Endothelial cell of umbilical vein (primary cell): ENCODE results near the gene ADPGK. TPM values are rescaled to one million over a fixed set of nuclear protein-coding genes. Genes with fewer than 3 reads are reported as not detected.

Experiments
- BruUV-seq: library from RNA; stranded (reverse); fragments of 400-500 nt; replicated peaks from 2 replicates; lab custom pipeline; 2021; lab: Mats Ljungman, UMichigan
- CTCF ChIA-PET: fragments of 300-600, 350-600 bp; sonication (Branson Sonifier 250); formaldehyde crosslinking; loops from one replicate; lab custom pipeline; 2021; ENCODE audit warnings: antibody characterized with exemption, inconsistent platforms; lab: Charles Lee
- POLR2A ChIA-PET: fragments of 300-600, 350-600 bp; sonication (Branson Sonifier 250); formaldehyde crosslinking; loops from one replicate; lab custom pipeline; 2021; ENCODE audit warnings: antibody characterized with exemption, inconsistent platforms; lab: Charles Lee
- DNase-seq: peaks from one replicate; pipeline ENCODE4 v3.0.0-alpha.2; 2011; ENCODE audit warnings: low read depth, low spot score
- FAIRE-seq: peaks from 2 replicates; lab custom pipeline; 2011; peaks lifted over from hg19 to GRCh38; lab: Jason Lieb, UNC
- H2AFZ ChIP-seq: 2 replicates; pipeline ENCODE4 v1.6.0; 2012; ENCODE audit warnings: low read depth, low read length, control low read depth, inconsistent platforms
- H3K27ac ChIP-seq: 2 replicates; pipeline ENCODE4 v1.5.1; 2011; ENCODE audit warnings: low read depth, mild to moderate bottlenecking, control low read depth, low read length, moderate library complexity; ENCODE audit not compliant: insufficient read depth
- H3K27me3 ChIP-seq, 2 experiments: 2 replicates each; pipeline versions ENCODE4 v1.6.0 to v1.6.1; 2011; ENCODE audit warnings: low read length in 2 of 2, mixed read lengths in 1 of 2; ENCODE audit not compliant: control insufficient read depth in 2 of 2, insufficient read depth in 2 of 2
- H3K36me3 ChIP-seq, 2 experiments: 2 replicates in 1 of 2; 3 replicates in 1 of 2; pipeline ENCODE4 v1.5.1; 2011; ENCODE audit warnings: low read length in 2 of 2, mild to moderate bottlenecking in 1 of 2, moderate library complexity in 1 of 2; ENCODE audit not compliant: control insufficient read depth in 2 of 2, insufficient read depth in 2 of 2; ENCODE audit errors: extremely low read depth in 1 of 2
- H3K4me1 ChIP-seq: 3 replicates; pipeline ENCODE4 v1.5.1; 2011; ENCODE audit warnings: mild to moderate bottlenecking, low read length; ENCODE audit not compliant: control insufficient read depth, insufficient read depth; ENCODE audit errors: extremely low read depth
- H3K4me2 ChIP-seq: 2 replicates; pipeline ENCODE4 v1.6.1; 2011; ENCODE audit warnings: low read length, control low read depth, mixed read lengths; ENCODE audit not compliant: insufficient read depth
- H3K4me3 ChIP-seq, 3 experiments: fragments of 200-600 bp in 1 of 3; sonication (generic), shearing (Covaris generic) in 1 of 3; replicated peaks in 1 of 3; 2 replicates each; pipeline ENCODE4 v1.5.1; 2011 to 2016; ENCODE audit warnings: control low read depth in 3 of 3, low read length in 3 of 3, mild to moderate bottlenecking in 2 of 3, inconsistent platforms in 1 of 3, low read depth in 1 of 3, moderate library complexity in 1 of 3; ENCODE audit not compliant: insufficient read depth in 1 of 3
- H3K79me2 ChIP-seq: 2 replicates; pipeline ENCODE4 v1.6.0; 2012; ENCODE audit warnings: low read length, inconsistent platforms; ENCODE audit not compliant: control insufficient read depth, insufficient read depth
- H3K9ac ChIP-seq: replicated peaks from 2 replicates; pipeline ENCODE3; 2011; ENCODE audit warnings: low read length, control low read depth; ENCODE audit not compliant: insufficient read depth; ENCODE audit errors: extremely low read depth
- H3K9me1 ChIP-seq: replicated peaks from 3 replicates; pipeline ENCODE4 v1.6.0; 2011; ENCODE audit warnings: mild to moderate bottlenecking, low read length; ENCODE audit not compliant: control insufficient read depth, insufficient read depth; ENCODE audit errors: extremely low read depth
- H3K9me3 ChIP-seq: replicated peaks from 2 replicates; pipeline ENCODE4 v1.5.1; 2012; ENCODE audit warnings: low read length, inconsistent platforms; ENCODE audit not compliant: control insufficient read depth, insufficient read depth
- H4K20me1 ChIP-seq: replicated peaks from 2 replicates; pipeline ENCODE3; 2011; ENCODE audit warnings: mild to moderate bottlenecking, low read length; ENCODE audit not compliant: control insufficient read depth, insufficient read depth; ENCODE audit errors: extremely low read depth
- CTCF ChIP-seq, 2 donors: IDR thresholded peaks; 1 replicate in 1 of 2; 2 replicates in 1 of 2; pipeline ENCODE4 v1.5.1; 2011; ENCODE audit warnings: low read length in 2 of 2, mild to moderate bottlenecking in 2 of 2, moderate library complexity in 2 of 2, control low read depth in 1 of 2, inconsistent platforms in 1 of 2, low read depth in 1 of 2; ENCODE audit not compliant: insufficient read depth in 1 of 2; ENCODE audit errors: extremely low read depth in 1 of 2
- EZH2 ChIP-seq: IDR thresholded peaks from 2 replicates; pipeline ENCODE4 v1.6.1; 2012; ENCODE audit warnings: borderline replicate concordance, low read depth, mild to moderate bottlenecking, moderate library complexity, low read length, inconsistent platforms; ENCODE audit not compliant: severe bottlenecking
- FOS ChIP-seq: IDR thresholded peaks from 2 replicates; pipeline ENCODE4 v1.6.1; 2011; ENCODE audit warnings: mild to moderate bottlenecking, low read length, moderate library complexity, borderline replicate concordance; ENCODE audit not compliant: insufficient read depth
- GATA2 ChIP-seq: IDR thresholded peaks from 2 replicates; pipeline ENCODE4 v1.7.0; 2011; ENCODE audit warnings: low read depth, mild to moderate bottlenecking, moderate library complexity, mixed read lengths, low read length; ENCODE audit not compliant: insufficient read length, insufficient read depth
- JUN ChIP-seq: IDR thresholded peaks from 2 replicates; pipeline ENCODE4 v1.6.1; 2011; ENCODE audit warnings: borderline replicate concordance, low read depth; ENCODE audit not compliant: insufficient read length, insufficient read depth
- MYC ChIP-seq: IDR thresholded peaks from one replicate; pipeline ENCODE4 v1.6.1; 2011; ENCODE audit warnings: mild to moderate bottlenecking, low read depth, low read length
- POLR2A ChIP-seq: IDR thresholded peaks from 2 replicates; pipeline ENCODE4 v1.6.1; 2012; ENCODE audit warnings: low read depth, mild to moderate bottlenecking, control low read depth, low read length
- POLR2AphosphoS5 ChIP-seq: IDR thresholded peaks from 2 replicates; pipeline ENCODE4 v1.6.1; 2012; ENCODE audit warnings: low read depth, mild to moderate bottlenecking, control low read depth, low read length, moderate library complexity; ENCODE audit not compliant: insufficient read depth
- dilution Hi-C: fragments of 300-500 bp; cut with MboI; formaldehyde crosslinking; loops from one replicate; pipeline ENCODE4 v1.15.0; 2019; ENCODE audit warnings: low sequenced_read_pairs; ENCODE audit not compliant: extremely low pct_ligation_motif_present
- intact Hi-C: fragments of 100-400 bp; cut with micrococcal nuclease; formaldehyde crosslinking; loops from one replicate; pipeline ENCODE4 v1.10.0; 2022
- polyA plus RNA-seq, 4 experiments: library from polyadenylated mRNA; depleted of rRNA in 3 of 4; stranded (reverse) in 3 of 4; unstranded in 1 of 4; fragments of >200 nt; gene quantifications; 2 replicates each; pipeline versions ENCODE4 v1.2.1 to v1.2.3, GENCODE V29; 2011 to 2012; ENCODE audit warnings: missing spikeins in 1 of 4
- total RNA-seq: library from RNA; stranded (reverse); gene quantifications from 2 replicates; pipeline ENCODE4 v1.2.3, GENCODE V29; 2021
- TF ChIP-seq, protein P1 (sequence below): IDR thresholded peaks from 2 replicates; pipeline ENCODE4 v1.6.1; 2011; ENCODE audit not compliant: insufficient read depth, insufficient read length

ADPGK gene
- total and polyA plus RNA-seq, 2 donors (not counting 3 experiments of a cell fraction or from before 2014, with no cell fraction given) = 51.0 to 57.1 TPM

- H2AFZ ChIP-seq = no peak overlapping the region
- H3K4me2 ChIP-seq = no peak overlapping the region
- H3K9ac ChIP-seq = no peak overlapping the region
- no peaks in the 10 kb centered on the region for H3K36me3 ChIP-seq
- H3K9me3 ChIP-seq = no peaks in the 10 kb centered on the region
- H3K4me3 ChIP-seq = no peak overlapping the region
- H3K27ac ChIP-seq = no peak overlapping the region
- no peaks in the 10 kb centered on the region for H3K79me2 ChIP-seq
- CTCF ChIA-PET = interaction anchor here (0.7 to 4.2 kb wide), 2 partner anchors 16 to 146 kb away, joined by 4 to 19 read pairs; no protein-coding TSS in a partner anchor
- H3K9me1 ChIP-seq = no peaks in the 10 kb centered on the region
- TF ChIP-seq POLR2AphosphoS5 (no peak), EZH2 (no peak), JUN (no peak), POLR2A (no peak), GATA2 (no peak), MYC (no peak), CTCF (IDR thresholded peaks at IDR 0.05; ENCODE audit: extremely low read depth in 1 of 2, insufficient read depth in 1 of 2, low read depth in 1 of 2, low read length in 2 of 2) (no peak), FOS (no peak)
- TF ChIP-seq, protein P1, sequence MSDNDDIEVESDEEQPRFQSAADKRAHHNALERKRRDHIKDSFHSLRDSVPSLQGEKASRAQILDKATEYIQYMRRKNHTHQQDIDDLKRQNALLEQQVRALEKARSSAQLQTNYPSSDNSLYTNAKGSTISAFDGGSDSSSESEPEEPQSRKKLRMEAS = no peak
- H4K20me1 ChIP-seq = no peaks in the 10 kb centered on the region
- dilution Hi-C loops (no loop called here), intact Hi-C loops (no loop called here)
- H3K4me1 ChIP-seq = no peaks in the 10 kb centered on the region
- BruUV-seq = no TSS peak
- no peaks in the 10 kb centered on the region for H3K27me3 ChIP-seq
- POLR2A ChIA-PET = no interaction called here
- no peak for FAIRE-seq
- no peak for DNase-seq
These were observed 77.3 kb downstream of the ADPGK start for GRCh38 chr15:72706266-72706665.

Other genes starting within 250 kb of the ADPGK start
- gene GOLGA6B, start 129.1 kb downstream of the ADPGK start, total RNA-seq = not detected in 2 replicates
- gene GOLGA6B, start 129.1 kb downstream of the ADPGK start, polyA plus RNA-seq = not detected in 2 replicates
- gene HIGD2B, start 97.6 kb downstream of the ADPGK start, total RNA-seq = not detected in 2 replicates
- not detected in 2 replicates for gene HIGD2B, start 97.6 kb downstream of the ADPGK start, polyA plus RNA-seq
- 7.5 and 11.3 TPM in 2 replicates for gene BBS4, start 97.6 kb downstream of the ADPGK start, total RNA-seq
- gene BBS4, start 97.6 kb downstream of the ADPGK start, polyA plus RNA-seq = 5.8 and 6.8 TPM in 2 replicates